Measurements from ENCODE around the gene MYADML2.

The MYADML2 gene

DNA sequence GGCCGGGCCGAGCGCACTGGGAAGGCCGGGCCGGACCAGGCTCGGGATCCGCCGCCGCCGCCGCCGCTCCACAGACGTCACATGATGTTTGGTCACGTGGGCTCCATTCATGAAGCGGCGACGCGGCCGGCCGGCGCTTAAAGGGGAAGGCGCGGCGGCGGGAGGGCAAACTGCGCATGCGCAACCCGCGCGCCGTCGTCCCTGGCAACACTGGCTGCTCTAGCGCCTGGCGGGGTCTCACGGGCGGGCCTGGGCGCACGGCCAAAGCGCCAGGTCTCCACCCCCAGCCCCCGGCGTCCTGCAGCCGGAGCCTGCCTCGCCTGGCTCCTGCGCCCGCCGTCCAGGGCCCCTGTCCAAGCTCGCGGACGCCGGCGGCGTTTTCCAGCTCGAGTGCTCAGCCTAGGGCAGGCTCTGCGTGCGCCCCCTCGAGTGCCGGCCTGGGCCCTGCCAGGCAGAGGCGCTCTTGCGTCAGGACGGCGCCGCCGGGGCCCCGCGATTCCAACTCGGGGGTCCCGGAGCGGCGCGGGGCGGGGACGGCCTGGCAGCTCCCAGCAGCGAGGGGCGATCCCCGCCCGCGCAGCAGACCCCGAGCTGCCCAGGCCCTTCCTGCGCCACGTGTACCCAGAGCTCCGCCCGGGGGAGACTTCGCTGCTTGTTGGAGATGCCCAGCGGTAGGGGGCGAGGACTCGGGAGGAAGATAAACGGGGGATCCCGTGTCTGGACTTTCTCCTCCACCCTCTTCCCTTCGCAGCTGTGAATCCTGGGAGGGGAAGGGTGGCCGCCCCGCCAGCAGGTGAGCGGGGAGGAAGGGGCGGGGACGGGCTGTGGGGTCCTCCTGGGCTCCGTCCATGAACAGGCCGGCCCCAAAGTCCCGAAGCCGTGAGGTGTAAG is 19.1 kb downstream of the MYADML2 start, which contains the start of gene MAFG:
TSS of gene MAFG (minus strand) at position 83 of the 891 bp plus-strand sequence. CDS start 4,550 bp downstream, outside the sequence.
- H3K4me3 ChIP-seq (ENCODE audit: low read length) = peak within 1 kb of the TSS; percentile 79
- peak; percentile 66 for DNase-seq (ENCODE audit: low read depth)
- TF ChIP-seq CTCF (conservative IDR thresholded peaks at IDR 0.05; ENCODE audit: low read depth, low read length) = peak; percentile 29

- peak overlapping the region; percentile 79 for H3K4me3 ChIP-seq (ENCODE audit: low read length)
- TF ChIP-seq CTCF (conservative IDR thresholded peaks at IDR 0.05; ENCODE audit: low read depth, low read length) = no peak
- no peak for DNase-seq (ENCODE audit: low read depth)
Measured at GRCh38 chr17:81927152-81927652, 19.8 kb downstream of the MYADML2 start.

DNA sequence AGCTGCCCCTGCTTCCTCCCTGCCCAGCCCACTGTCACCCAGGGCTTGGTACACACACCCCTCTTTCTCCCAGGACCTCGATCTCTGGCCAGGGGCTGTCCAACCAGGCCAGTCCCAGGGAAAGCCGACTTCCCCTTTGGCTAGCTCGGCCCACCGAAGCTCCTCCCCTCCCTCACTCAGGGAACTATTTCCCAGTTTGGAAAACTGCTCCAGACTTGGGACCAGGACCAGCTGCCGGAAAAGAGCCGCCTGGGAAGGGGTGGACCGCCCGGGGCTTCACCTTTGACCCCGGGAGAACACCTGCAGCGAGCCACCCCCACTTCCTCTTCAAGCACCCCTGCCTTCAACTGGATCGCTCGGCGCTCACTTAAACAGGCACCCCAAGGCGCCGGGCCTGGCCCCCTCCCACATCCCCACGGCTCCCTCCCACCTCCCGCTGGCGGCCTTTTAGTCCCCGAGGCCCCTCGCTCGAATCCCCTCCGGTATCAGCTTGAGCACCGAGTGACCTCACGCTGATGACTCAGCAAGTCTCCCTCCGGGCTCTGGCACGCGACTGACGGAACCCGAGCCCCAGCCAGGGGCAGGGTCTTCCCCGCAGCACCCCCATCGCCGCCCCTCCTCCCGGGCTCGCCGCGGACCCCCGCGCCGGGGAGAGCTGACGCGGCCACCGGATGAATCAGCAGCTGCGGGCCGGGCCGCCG is 20.4 kb downstream of the MYADML2 start:
- H3K4me3 ChIP-seq (ENCODE audit: low read length) = peak overlapping the region; percentile 79
- TF ChIP-seq CTCF (conservative IDR thresholded peaks at IDR 0.05; ENCODE audit: low read depth, low read length) = no peak
- DNase-seq (ENCODE audit: low read depth) = no peak

DNA sequence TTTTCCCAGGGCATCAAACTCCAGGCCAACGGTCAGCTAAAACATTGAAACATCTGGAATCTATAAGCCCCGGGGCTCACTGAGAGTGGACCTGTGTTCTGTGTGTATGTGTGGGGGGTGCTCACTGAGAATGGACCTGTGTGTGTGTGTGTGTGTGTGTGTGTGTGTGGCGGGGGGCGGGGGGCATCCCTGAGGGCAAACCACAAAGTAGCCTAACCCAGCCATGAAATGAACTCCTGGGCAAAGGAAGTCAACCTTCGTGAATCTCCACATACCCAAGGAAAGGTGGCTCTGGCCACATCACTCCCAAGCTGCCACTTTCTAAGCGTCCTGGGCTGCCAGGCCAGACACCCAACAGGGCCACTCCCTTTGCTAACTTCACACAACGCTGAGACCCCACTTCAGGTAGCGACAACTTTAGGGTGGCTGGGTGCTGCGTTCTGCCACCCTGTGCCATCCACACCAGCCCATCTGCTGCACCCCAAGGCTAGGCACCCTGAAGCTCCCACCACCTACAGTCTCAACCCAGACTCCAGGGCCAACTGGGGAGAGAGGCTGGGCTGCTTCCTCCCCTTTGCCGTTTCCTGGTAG is 21.1 kb downstream of the MYADML2 start:
- peak overlapping the region; percentile 79 for H3K4me3 ChIP-seq (ENCODE audit: low read length)
- DNase-seq (ENCODE audit: low read depth) = no peak
- no peak for TF ChIP-seq CTCF (conservative IDR thresholded peaks at IDR 0.05; ENCODE audit: low read depth, low read length)

DNA sequence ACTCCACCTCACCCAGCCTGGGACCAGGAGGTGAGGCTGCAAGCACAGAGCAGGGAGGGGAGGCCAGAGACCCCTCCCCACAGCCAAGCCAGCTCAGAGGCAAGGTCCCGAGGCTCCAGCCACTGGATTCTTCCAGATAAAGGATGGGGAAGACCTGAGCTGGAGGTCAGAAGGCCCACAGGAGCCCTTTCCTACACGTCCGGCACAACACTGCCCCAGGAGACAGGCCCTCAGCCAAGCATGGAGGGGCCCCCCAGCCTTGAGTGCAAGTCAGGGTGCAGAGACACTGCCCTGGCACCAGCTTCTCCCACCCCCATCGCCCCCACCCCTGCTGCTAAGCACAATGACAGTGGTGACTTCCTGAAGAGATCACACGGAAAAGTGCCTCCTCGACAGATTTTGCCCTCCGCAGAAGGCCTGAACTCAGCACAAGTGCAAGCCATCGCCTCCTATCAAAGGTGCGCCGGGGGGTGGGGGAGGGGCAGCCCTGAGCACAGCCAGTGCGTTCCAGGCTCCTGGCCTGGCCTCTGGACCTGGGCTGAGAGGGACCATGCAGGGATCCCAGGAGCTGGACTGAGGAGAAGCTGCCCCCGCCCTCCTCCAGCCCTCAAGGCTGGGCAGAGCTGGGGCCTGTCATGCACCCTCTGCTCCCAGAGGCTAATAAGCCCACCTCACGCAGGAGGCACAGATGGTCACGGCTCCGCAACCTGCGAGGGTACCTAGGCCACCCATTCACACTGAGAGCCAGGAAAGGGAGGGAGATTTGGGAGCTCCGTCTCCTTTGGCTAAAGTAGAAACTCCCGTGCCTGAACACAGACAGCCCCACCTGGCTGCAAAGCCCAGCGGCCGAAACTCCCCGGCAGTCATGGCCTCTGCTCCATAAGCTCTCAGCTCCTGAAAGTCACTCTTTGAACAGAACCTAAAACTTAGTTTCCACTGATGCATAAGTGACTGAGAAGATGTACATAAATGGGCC is 22.2 kb downstream of the MYADML2 start:
- no peak for DNase-seq (ENCODE audit: low read depth)
- no peak overlapping the region for H3K4me3 ChIP-seq (ENCODE audit: low read length)
- TF ChIP-seq CTCF (conservative IDR thresholded peaks at IDR 0.05; ENCODE audit: low read depth, low read length) = no peak
